Vagina (tissue), 2 donors: Measurements from ENCODE around the gene STK26.

Experiments used
- CTCF ChIP-seq, 3 experiments: fragments of 450-650 bp in 2 of 3; fragments of 200-600 bp in 1 of 3; sonication (generic) in 1 of 3; IDR thresholded peaks; one replicate each; pipeline ENCODE4 v1.5.1; 2017 to 2019; ENCODE audit warnings: antibody characterized with exemption in 3 of 3, mild to moderate bottlenecking in 2 of 3, moderate library complexity in 2 of 3
- POLR2A ChIP-seq, 2 donors: fragments of 450-650 bp; IDR thresholded peaks; one replicate each; pipeline ENCODE4 v1.6.1; 2017; ENCODE audit warnings: antibody characterized with exemption in 2 of 2, mild to moderate bottlenecking in 2 of 2, moderate library complexity in 2 of 2
- POLR2AphosphoS5 ChIP-seq, 2 donors: sonication (generic); formaldehyde crosslinking; IDR thresholded peaks; one replicate each; pipeline ENCODE4 v1.9.0; 2017; ENCODE audit warnings: antibody characterized with exemption in 2 of 2, mild to moderate bottlenecking in 2 of 2, low read depth in 1 of 2; ENCODE audit not compliant: insufficient read depth in 1 of 2

GRCh38 chrX:132043977-132044376, 20.9 kb downstream of the STK26 start:
- TF ChIP-seq CTCF (IDR thresholded peaks at IDR 0.05) = no peak
- TF ChIP-seq POLR2AphosphoS5 (IDR thresholded peaks at IDR 0.05; ENCODE audit: insufficient read depth in 1 of 2, low read depth in 1 of 2) = no peak
- TF ChIP-seq POLR2A (IDR thresholded peaks at IDR 0.05) = no peak
